ENCODE data around the gene IDH2.

DNA sequence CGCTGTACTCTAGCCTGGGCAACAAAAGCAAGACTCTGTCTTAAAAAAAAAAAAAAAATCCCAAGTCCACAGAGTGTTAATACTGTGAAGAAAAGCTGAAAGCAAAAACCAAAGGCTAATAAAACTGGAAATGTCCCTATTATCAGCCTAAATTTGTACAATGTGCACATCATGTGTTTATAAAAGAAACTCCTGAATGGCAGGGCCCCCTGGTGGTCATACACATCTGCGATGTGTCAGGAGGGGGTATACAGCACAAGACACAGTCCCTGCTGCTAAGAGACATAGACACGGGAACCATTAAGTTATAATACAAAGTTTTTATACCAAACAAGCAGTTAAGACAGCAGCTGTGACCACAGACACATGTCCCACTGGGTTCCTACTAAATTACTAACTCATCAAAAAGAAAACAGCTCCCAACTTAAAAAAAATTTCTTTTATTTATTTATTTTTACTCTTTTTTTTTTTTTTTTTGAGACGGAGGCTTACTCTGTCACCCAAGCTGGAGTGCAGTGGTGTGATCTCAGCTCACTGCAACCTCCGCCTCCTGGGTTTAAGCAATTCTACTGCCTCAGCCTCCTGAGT is 31.0 kb downstream of the IDH2 start:
- TF ChIP-seq CTCF (IDR thresholded peaks at IDR 0.05): peak; percentile 68 to 85 (median 80)
- TF ChIP-seq POLR2A (IDR thresholded peaks at IDR 0.05): no peak

Data from esophagus squamous epithelium (tissue), 4 donors.